ENCODE results near the gene TEX38.
A peak's percentile ranks its signal among the peaks of the same experiment; 100 is the strongest.

- TF ChIP-seq CTCF (IDR thresholded peaks at IDR 0.05) = peak; percentile 51 to 69 (median 61)
- TF ChIP-seq EP300 (IDR thresholded peaks at IDR 0.05; ENCODE audit: low read depth) = no peak
- TF ChIP-seq POLR2A (IDR thresholded peaks at IDR 0.05) = no peak
- TF ChIP-seq POLR2AphosphoS5 (IDR thresholded peaks at IDR 0.05) = no peak
Measured at GRCh38 chr1:46622344-46622743, 49.3 kb upstream of the TEX38 start.
